ENCODE data around the gene ENTPD6.

DNA sequence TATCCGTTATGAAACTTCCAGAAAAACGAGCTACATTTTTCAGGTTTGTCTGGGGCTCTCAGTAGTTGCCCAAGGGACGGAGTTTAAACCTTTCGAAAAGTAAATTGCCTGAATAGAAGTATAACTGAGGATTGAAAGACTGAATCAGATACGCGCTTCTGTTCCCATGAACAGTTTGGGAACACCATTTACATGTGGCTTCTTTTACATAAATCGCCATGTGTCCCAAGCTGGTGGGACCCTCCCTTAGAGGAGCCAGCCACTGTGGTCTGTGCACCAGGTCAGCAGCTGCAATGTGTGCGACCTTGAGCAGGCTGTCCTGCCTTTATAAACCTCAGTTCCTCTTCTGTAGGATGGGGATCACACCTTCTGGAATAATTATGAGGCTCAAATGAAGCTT lies 11.0 kb downstream of the ENTPD6 start:
- TF ChIP-seq POLR2A (IDR thresholded peaks at IDR 0.05; ENCODE audit: low read depth, low read length) (no peak), TAF1 (IDR thresholded peaks at IDR 0.05; ENCODE audit: borderline replicate concordance, low read depth, low read length) (no peak), POLR2AphosphoS5 (IDR thresholded peaks at IDR 0.05; ENCODE audit: low read depth, low read length) (no peak)
